KMS-11 (cell line): ENCODE results near the gene TXNRD3.

ENCODE experiments used
- H2AFZ ChIP-seq: fragments of 200-600 bp; sonication (generic); 2 replicates; pipeline ENCODE4 v1.6.1; 2016; ENCODE audit warnings: antibody characterized with exemption, mixed run types, low read depth
- H3K27ac ChIP-seq: fragments of 200-600 bp; sonication (generic); 2 replicates; pipeline ENCODE4 v1.6.1; 2016; ENCODE audit warnings: mild to moderate bottlenecking, mixed run types
- H3K27me3 ChIP-seq: fragments of 200-600 bp; sonication (generic); 2 replicates; pipeline ENCODE4 v1.6.1; 2017; ENCODE audit warnings: mild to moderate bottlenecking, low read depth, mixed run types, moderate library complexity; ENCODE audit not compliant: insufficient read depth
- H3K36me3 ChIP-seq: fragments of 200-600 bp; sonication (generic); 2 replicates; pipeline ENCODE4 v1.6.1; 2017; ENCODE audit warnings: mild to moderate bottlenecking, mixed run types; ENCODE audit not compliant: insufficient read depth
- H3K4me1 ChIP-seq: fragments of 200-600 bp; sonication (generic); 2 replicates; pipeline ENCODE4 v1.6.1; 2016; ENCODE audit warnings: mild to moderate bottlenecking, low read depth, mixed run types; ENCODE audit not compliant: poor library complexity, severe bottlenecking
- H3K4me2 ChIP-seq: fragments of 200-600 bp; sonication (generic); 2 replicates; pipeline ENCODE4 v1.7.0; 2016; ENCODE audit warnings: mild to moderate bottlenecking, mixed run types
- H3K4me3 ChIP-seq: fragments of 200-600 bp; sonication (generic); IDR thresholded peaks from 2 replicates; pipeline ENCODE4 v1.6.1; 2017; ENCODE audit warnings: low read depth, low read length, mixed read lengths; ENCODE audit not compliant: insufficient read depth
- H3K79me2 ChIP-seq: fragments of 200-600 bp; sonication (generic); 2 replicates; pipeline ENCODE4 v1.6.1; 2016; ENCODE audit warnings: low read depth, mixed run types; ENCODE audit not compliant: insufficient read depth
- H3K9ac ChIP-seq: fragments of 200-600 bp; sonication (generic); 2 replicates; pipeline ENCODE4 v1.6.1; 2016; ENCODE audit warnings: mild to moderate bottlenecking, mixed run types
- H4K20me1 ChIP-seq: fragments of 200-600 bp; sonication (generic); 2 replicates; pipeline ENCODE4 v1.6.1; 2016; ENCODE audit warnings: mild to moderate bottlenecking, mixed run types; ENCODE audit not compliant: insufficient read depth
- TF ChIP-seq, protein P1 (sequence below): fragments of 200-600 bp; sonication (generic); conservative IDR thresholded peaks from 2 replicates; pipeline ENCODE4 v1.6.1; 2017; ENCODE audit warnings: low read depth, mild to moderate bottlenecking, antibody characterized with exemption, low read length, moderate library complexity, mixed read lengths

TXNRD3 gene

DNA sequence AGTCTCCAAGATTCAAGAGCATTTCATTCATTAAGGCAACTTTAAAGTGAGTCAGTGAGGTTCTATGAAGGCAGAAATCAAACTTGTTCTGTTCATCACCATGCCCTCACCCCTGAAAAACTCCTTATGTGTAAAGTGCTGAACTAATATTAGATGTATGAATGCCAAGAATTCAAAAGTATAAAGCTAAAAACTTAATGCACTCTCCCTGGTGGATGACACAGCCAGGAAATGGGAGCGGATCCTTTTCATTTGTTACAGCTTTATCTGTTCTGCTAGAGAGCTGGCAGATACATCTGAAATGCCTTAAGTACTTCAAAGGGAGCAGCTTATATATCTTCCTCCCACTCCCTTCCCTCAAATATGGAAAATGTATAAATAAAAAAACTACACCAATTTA is 8.2 kb downstream of the TXNRD3 start:
- no peak overlapping the region for H2AFZ ChIP-seq
- no peaks in the 10 kb centered on the region for H3K27me3 ChIP-seq
- H3K36me3 ChIP-seq: no peaks in the 10 kb centered on the region
- no peak overlapping the region for H3K4me3 ChIP-seq
- H3K4me1 ChIP-seq: no peaks in the 10 kb centered on the region
- H3K27ac ChIP-seq: no peak overlapping the region
- H4K20me1 ChIP-seq: no peaks in the 10 kb centered on the region
- H3K4me2 ChIP-seq: no peak overlapping the region
- H3K79me2 ChIP-seq: no peaks in the 10 kb centered on the region
- H3K9ac ChIP-seq: no peak overlapping the region
- TF ChIP-seq, protein P1, sequence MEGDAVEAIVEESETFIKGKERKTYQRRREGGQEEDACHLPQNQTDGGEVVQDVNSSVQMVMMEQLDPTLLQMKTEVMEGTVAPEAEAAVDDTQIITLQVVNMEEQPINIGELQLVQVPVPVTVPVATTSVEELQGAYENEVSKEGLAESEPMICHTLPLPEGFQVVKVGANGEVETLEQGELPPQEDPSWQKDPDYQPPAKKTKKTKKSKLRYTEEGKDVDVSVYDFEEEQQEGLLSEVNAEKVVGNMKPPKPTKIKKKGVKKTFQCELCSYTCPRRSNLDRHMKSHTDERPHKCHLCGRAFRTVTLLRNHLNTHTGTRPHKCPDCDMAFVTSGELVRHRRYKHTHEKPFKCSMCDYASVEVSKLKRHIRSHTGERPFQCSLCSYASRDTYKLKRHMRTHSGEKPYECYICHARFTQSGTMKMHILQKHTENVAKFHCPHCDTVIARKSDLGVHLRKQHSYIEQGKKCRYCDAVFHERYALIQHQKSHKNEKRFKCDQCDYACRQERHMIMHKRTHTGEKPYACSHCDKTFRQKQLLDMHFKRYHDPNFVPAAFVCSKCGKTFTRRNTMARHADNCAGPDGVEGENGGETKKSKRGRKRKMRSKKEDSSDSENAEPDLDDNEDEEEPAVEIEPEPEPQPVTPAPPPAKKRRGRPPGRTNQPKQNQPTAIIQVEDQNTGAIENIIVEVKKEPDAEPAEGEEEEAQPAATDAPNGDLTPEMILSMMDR: no peak

DNA sequence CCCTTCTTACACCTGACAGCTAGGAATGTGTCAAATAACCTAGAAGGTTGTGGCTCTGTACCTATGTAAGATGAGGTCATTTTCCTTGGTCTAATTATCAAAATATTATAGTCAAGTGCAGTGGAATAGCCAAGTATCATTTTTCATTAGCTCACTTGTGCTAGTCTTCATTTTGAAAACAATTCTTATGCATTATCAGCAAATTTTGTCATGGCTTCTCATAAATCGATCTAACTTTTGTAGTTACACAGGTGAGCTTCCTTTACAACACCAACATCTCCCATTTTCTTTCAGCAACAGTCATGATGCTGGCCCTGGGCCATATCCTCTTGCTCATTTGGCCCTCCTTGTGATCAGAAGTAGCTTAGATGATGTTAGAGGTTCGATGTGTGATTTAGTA is 10.3 kb downstream of the TXNRD3 start:
- H3K27me3 ChIP-seq: no peaks in the 10 kb centered on the region
- H3K4me3 ChIP-seq: no peak overlapping the region
- no peaks in the 10 kb centered on the region for H4K20me1 ChIP-seq
- H2AFZ ChIP-seq: no peak overlapping the region
- H3K4me2 ChIP-seq: no peak overlapping the region
- no peaks in the 10 kb centered on the region for H3K79me2 ChIP-seq
- no peaks in the 10 kb centered on the region for H3K4me1 ChIP-seq
- H3K36me3 ChIP-seq: no peaks in the 10 kb centered on the region
- H3K27ac ChIP-seq: no peak overlapping the region
- TF ChIP-seq, protein P1: no peak
- no peak overlapping the region for H3K9ac ChIP-seq

DNA sequence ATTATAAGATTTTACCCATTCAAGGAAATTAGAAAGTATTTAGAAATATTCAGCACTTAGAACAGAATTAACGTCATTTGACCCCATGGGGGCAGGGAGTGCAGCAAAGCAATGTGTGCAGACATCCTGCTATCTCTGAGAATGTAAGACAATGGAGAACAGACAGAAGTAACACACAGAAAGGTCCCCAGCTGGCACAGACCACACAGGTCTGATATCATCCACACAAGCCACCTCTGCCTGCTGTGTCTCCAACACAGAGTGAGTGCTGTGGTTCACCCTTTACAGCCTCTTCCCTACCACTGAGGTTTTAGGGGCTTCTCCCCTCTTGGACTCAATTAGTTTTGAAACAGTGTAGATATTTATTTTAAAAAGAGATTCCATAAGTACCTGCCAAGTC is 16.1 kb downstream of the TXNRD3 start:
- Histone ChIP-seq H3K4me1 (no peaks in the 10 kb centered on the region), H3K9ac (no peak overlapping the region), H3K27me3 (no peaks in the 10 kb centered on the region), H3K4me3 (no peak overlapping the region), H3K79me2 (no peaks in the 10 kb centered on the region), H3K4me2 (no peak overlapping the region), H3K36me3 (no peaks in the 10 kb centered on the region), H3K27ac (no peak overlapping the region), H4K20me1 (no peaks in the 10 kb centered on the region), H2AFZ (no peak overlapping the region)
- TF ChIP-seq, protein P1: no peak

DNA sequence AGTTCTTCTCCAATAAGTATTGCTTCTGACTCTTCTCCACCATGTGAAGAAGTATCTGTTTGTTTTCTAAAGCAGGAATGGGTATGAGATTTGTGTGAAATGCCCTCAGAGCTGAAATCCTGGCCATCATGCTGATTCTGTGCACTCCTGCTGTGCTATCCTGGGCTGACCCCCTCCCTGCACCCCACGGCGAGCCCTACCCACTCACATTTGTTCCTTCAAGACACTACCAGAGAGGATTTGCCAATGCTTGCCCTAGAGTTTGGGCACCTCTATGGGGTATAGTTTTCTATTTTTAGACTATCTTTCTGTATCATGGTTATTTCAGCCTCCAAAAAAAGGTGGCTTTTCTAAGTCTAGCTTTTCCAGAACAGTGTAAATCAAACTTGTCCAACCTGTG is 18.5 kb downstream of the TXNRD3 start:
- no peaks in the 10 kb centered on the region for H3K79me2 ChIP-seq
- H3K27ac ChIP-seq: no peak overlapping the region
- H3K4me2 ChIP-seq: no peak overlapping the region
- H3K27me3 ChIP-seq: no peaks in the 10 kb centered on the region
- H3K4me3 ChIP-seq: no peak overlapping the region
- H3K9ac ChIP-seq: no peak overlapping the region
- TF ChIP-seq, protein P1: no peak
- no peaks in the 10 kb centered on the region for H3K4me1 ChIP-seq
- H4K20me1 ChIP-seq: no peaks in the 10 kb centered on the region
- no peaks in the 10 kb centered on the region for H3K36me3 ChIP-seq
- no peak overlapping the region for H2AFZ ChIP-seq

DNA sequence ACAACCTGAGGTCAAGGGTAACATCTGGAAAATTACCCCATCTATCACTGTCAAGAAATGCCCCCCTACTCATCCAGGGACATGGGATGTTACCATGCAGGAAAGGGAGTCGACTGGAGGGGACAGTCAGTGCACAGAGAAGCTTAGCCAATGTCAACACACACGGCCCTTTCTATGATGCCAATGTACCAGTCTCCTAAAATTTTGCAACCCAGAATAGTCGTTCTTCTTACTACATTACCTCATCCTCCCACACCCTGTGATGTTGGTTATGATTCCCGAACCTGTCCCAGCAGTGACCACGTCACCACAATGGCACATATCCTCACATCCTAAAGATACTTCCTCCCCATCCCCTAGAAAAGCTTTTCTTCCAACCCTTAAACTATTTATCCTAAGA is 20.1 kb downstream of the TXNRD3 start:
- Histone ChIP-seq H2AFZ (no peak overlapping the region), H3K79me2 (no peaks in the 10 kb centered on the region), H3K27ac (no peak overlapping the region), H3K9ac (no peak overlapping the region), H4K20me1 (no peaks in the 10 kb centered on the region), H3K4me1 (no peaks in the 10 kb centered on the region), H3K4me2 (no peak overlapping the region), H3K4me3 (no peak overlapping the region), H3K36me3 (no peaks in the 10 kb centered on the region), H3K27me3 (no peaks in the 10 kb centered on the region)
- TF ChIP-seq, protein P1: no peak
